Measurements from ENCODE around the gene OR5L2. TPM values are rescaled to one million over a fixed set of nuclear protein-coding genes. Genes with fewer than 3 reads are reported as not detected.

Gene OR5L2
- total and polyA plus RNA-seq, 2 of the 8 experiments (the other 6 are each of a cell fraction or from before 2014, with no cell fraction given) = not detected

- Histone ChIP-seq H3K4ac (replicated peaks; ENCODE audit: insufficient read length, low read depth, low read length) (no peak overlapping the region), H3K56ac (replicated peaks; ENCODE audit: insufficient read length, low read depth, low read length) (no peak overlapping the region), H2BK12ac (ENCODE audit: low read depth, low read length) (no peak overlapping the region), H2BK15ac (ENCODE audit: low read length) (no peak overlapping the region), H3K27ac (ENCODE audit: low read depth, low read length) (no peak overlapping the region), H3K36me3 (ENCODE audit: control insufficient read depth in 2 of 4, insufficient read depth in 4 of 4, low read length in 3 of 4) (no peaks in the 10 kb centered on the region), H3K79me2 (ENCODE audit: control insufficient read depth in 1 of 2, insufficient read depth in 2 of 2, low read length in 2 of 2) (no peaks in the 10 kb centered on the region), H2AFZ (ENCODE audit: low read length) (no peak overlapping the region), H3K27me3 (replicated peaks in 1 of 4; ENCODE audit: control insufficient read depth in 3 of 4, extremely low read depth in 1 of 4, insufficient read depth in 3 of 4, low read length in 3 of 4) (no peaks in the 10 kb centered on the region), H2AK5ac (ENCODE audit: low read depth, low read length) (no peak overlapping the region), H3K23me2 (ENCODE audit: low read depth, low read length) (no peaks in the 10 kb centered on the region), H3K4me1 (replicated peaks in 1 of 4; ENCODE audit: control insufficient read depth in 3 of 4, insufficient read depth in 4 of 4, low read length in 3 of 4) (no peaks in the 10 kb centered on the region), H3K23ac (ENCODE audit: insufficient read length) (no peak overlapping the region), H4K5ac (ENCODE audit: insufficient read length, low read depth, low read length) (no peak overlapping the region), H3K79me1 (ENCODE audit: low read depth, low read length) (no peaks in the 10 kb centered on the region), H4K91ac (replicated peaks; ENCODE audit: insufficient read length, low read length) (no peak overlapping the region), H3K18ac (ENCODE audit: extremely low read depth, low read length) (no peak overlapping the region), H4K8ac (ENCODE audit: extremely low read depth, insufficient read depth, low read length) (no peak overlapping the region), H3K4me2 (ENCODE audit: insufficient read depth in 1 of 2, low read depth in 2 of 2, low read length in 2 of 2) (no peak overlapping the region), H2BK120ac (replicated peaks; ENCODE audit: low read depth, low read length) (no peak overlapping the region), H4K20me1 (replicated peaks in 1 of 2; ENCODE audit: control insufficient read depth in 1 of 2, insufficient read depth in 2 of 2, low read length in 2 of 2) (no peaks in the 10 kb centered on the region), H2BK5ac (ENCODE audit: low read depth, low read length) (no peak overlapping the region), H3K9me3 (ENCODE audit: insufficient read depth in 2 of 2, low read depth in 1 of 2, low read length in 1 of 2) (peaks cover 67 to 72% of the 10 kb centered on the region in 2 experiments), H3K14ac (ENCODE audit: insufficient read length) (no peak overlapping the region), H2BK20ac (ENCODE audit: low read length) (no peak overlapping the region), H3K4me3 (ENCODE audit: extremely low read depth in 1 of 4, insufficient read depth in 2 of 4, low read depth in 3 of 4, low read length in 4 of 4) (no peak overlapping the region), H3K9ac (replicated peaks in 1 of 4; ENCODE audit: extremely low read depth in 1 of 4, low read depth in 3 of 4, low read length in 3 of 4) (no peak overlapping the region)
- WGBS, 2 experiments (ENCODE audit: extremely low coverage in 1 of 2, insufficient coverage in 1 of 2, insufficient read length in 1 of 2, insufficient replicate concordance in 2 of 2, low coverage in 1 of 2, low lambda C conversion rate in 2 of 2, missing lambda C conversion rate in 1 of 2) = 96% methylated on average over 1 of the region's 1 CpG; no CpG with 5 or more reads in 1 of the 2 experiments
- DNase-seq (ENCODE audit: low read depth in 1 of 2, low spot score in 2 of 2) = no peak
- ChIA-PET CTCF (ENCODE audit: partially characterized antibody) (no interaction called here), POLR2A (ENCODE audit: partially characterized antibody) (no interaction called here)
- no peak for FAIRE-seq
- TF ChIP-seq, protein P1, sequence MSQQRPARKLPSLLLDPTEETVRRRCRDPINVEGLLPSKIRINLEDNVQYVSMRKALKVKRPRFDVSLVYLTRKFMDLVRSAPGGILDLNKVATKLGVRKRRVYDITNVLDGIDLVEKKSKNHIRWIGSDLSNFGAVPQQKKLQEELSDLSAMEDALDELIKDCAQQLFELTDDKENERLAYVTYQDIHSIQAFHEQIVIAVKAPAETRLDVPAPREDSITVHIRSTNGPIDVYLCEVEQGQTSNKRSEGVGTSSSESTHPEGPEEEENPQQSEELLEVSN (IDR thresholded peaks at IDR 0.05) = no peak
- TF ChIP-seq CTBP2 (IDR thresholded peaks at IDR 0.05; ENCODE audit: borderline replicate concordance, insufficient read depth, insufficient read length, low read length) = no peak
- no peak for TF ChIP-seq TAF7 (optimal IDR thresholded peaks at IDR 0.05; ENCODE audit: borderline replicate concordance, low read depth, low read length)
- no peak for TF ChIP-seq RFX5 (IDR thresholded peaks at IDR 0.05; ENCODE audit: borderline replicate concordance, low read depth, low read length)
- TF ChIP-seq BACH1 (IDR thresholded peaks at IDR 0.05; ENCODE audit: low read length) = no peak
- TF ChIP-seq EZH2 (IDR thresholded peaks at IDR 0.05; ENCODE audit: low read depth, low read length, severe bottlenecking) = no peak
- TF ChIP-seq SIN3A (conservative IDR thresholded peaks at IDR 0.05 in 1 of 2, IDR thresholded peaks at IDR 0.05 in 1 of 2; ENCODE audit: low read depth in 1 of 2, low read length in 2 of 2) = no peak
- no peak for TF ChIP-seq RXRA (IDR thresholded peaks at IDR 0.05; ENCODE audit: insufficient read depth, low read depth, low read length)
- TF ChIP-seq BCL11A (IDR thresholded peaks at IDR 0.05; ENCODE audit: low read depth in 2 of 2, low read length in 2 of 2) = no peak
- no peak for TF ChIP-seq HDAC2 (IDR thresholded peaks at IDR 0.05; ENCODE audit: borderline replicate concordance in 1 of 2, low read depth in 2 of 2, low read length in 2 of 2)
These were observed 35.4 kb upstream of the OR5L2 start for GRCh38 chr11:55791606-55792005.

All from H1 (cell line).